ENCODE measurements around the gene LHFPL2.

LHFPL2 gene

GRCh38 chr5:78644741-78645300 is 3.8 kb downstream of the LHFPL2 start:
- in situ Hi-C loops (cut with MboI; ENCODE audit: low sequenced_read_pairs): no loop called here

GRCh38 chr5:78644129-78644528 is 4.4 kb downstream of the LHFPL2 start:
- in situ Hi-C loops (cut with MboI; ENCODE audit: low sequenced_read_pairs): no loop called here

- in situ Hi-C loops (cut with MboI; ENCODE audit: low sequenced_read_pairs): no loop called here
Measured at GRCh38 chr5:78642701-78643100, 5.9 kb downstream of the LHFPL2 start.

GRCh38 chr5:78640662-78641474 is 7.7 kb downstream of the LHFPL2 start:
- in situ Hi-C loops (cut with MboI; ENCODE audit: low sequenced_read_pairs): no loop called here

- in situ Hi-C loops (cut with MboI; ENCODE audit: low sequenced_read_pairs): no loop called here
Measured at GRCh38 chr5:78639791-78640190, 8.8 kb downstream of the LHFPL2 start.

GRCh38 chr5:78638973-78639669 is 9.5 kb downstream of the LHFPL2 start:
- in situ Hi-C loops (cut with MboI; ENCODE audit: low sequenced_read_pairs): no loop called here

- in situ Hi-C loops (cut with MboI; ENCODE audit: low sequenced_read_pairs): no loop called here
Measured at GRCh38 chr5:78638423-78638822, 10.1 kb downstream of the LHFPL2 start.

- in situ Hi-C loops (cut with MboI; ENCODE audit: low sequenced_read_pairs): no loop called here
Measured at GRCh38 chr5:78637468-78637867, 11.1 kb downstream of the LHFPL2 start.

- in situ Hi-C loops (cut with MboI; ENCODE audit: low sequenced_read_pairs): no loop called here
Measured at GRCh38 chr5:78636682-78637081, 11.9 kb downstream of the LHFPL2 start.

- in situ Hi-C loops (cut with MboI; ENCODE audit: low sequenced_read_pairs): no loop called here
Measured at GRCh38 chr5:78634634-78635033, 13.9 kb downstream of the LHFPL2 start.

GRCh38 chr5:78634229-78634628 is 14.3 kb downstream of the LHFPL2 start:
- in situ Hi-C loops (cut with MboI; ENCODE audit: low sequenced_read_pairs): no loop called here

- in situ Hi-C loops (cut with MboI; ENCODE audit: low sequenced_read_pairs): no loop called here
Measured at GRCh38 chr5:78633700-78634099, 14.9 kb downstream of the LHFPL2 start.

GRCh38 chr5:78632467-78632866 is 16.1 kb downstream of the LHFPL2 start:
- in situ Hi-C loops (cut with MboI; ENCODE audit: low sequenced_read_pairs): no loop called here

GRCh38 chr5:78631931-78632330 is 16.6 kb downstream of the LHFPL2 start:
- in situ Hi-C loops (cut with MboI; ENCODE audit: low sequenced_read_pairs): no loop called here

GRCh38 chr5:78630047-78630446 is 18.5 kb downstream of the LHFPL2 start:
- in situ Hi-C loops (cut with MboI; ENCODE audit: low sequenced_read_pairs): no loop called here

- in situ Hi-C loops (cut with MboI; ENCODE audit: low sequenced_read_pairs): no loop called here
Measured at GRCh38 chr5:78629624-78630023, 18.9 kb downstream of the LHFPL2 start.

GRCh38 chr5:78628270-78628992 is 20.1 kb downstream of the LHFPL2 start:
- in situ Hi-C loops (cut with MboI; ENCODE audit: low sequenced_read_pairs): no loop called here

GRCh38 chr5:78627766-78628165 is 20.8 kb downstream of the LHFPL2 start:
- in situ Hi-C loops (cut with MboI; ENCODE audit: low sequenced_read_pairs): no loop called here

GRCh38 chr5:78627175-78627574 is 21.4 kb downstream of the LHFPL2 start:
- in situ Hi-C loops (cut with MboI; ENCODE audit: low sequenced_read_pairs): no loop called here

GRCh38 chr5:78626009-78626571 is 22.5 kb downstream of the LHFPL2 start:
- in situ Hi-C loops (cut with MboI; ENCODE audit: low sequenced_read_pairs): no loop called here

GRCh38 chr5:78624992-78625391 is 23.6 kb downstream of the LHFPL2 start:
- in situ Hi-C loops (cut with MboI; ENCODE audit: low sequenced_read_pairs): no loop called here

Measured in hTERT RPE-1 (cell line).